Fibroblast of lung (primary cell): ENCODE data around the gene STK11.

ENCODE experiments used
- EZH2 ChIP-seq: IDR thresholded peaks from 2 replicates; pipeline ENCODE4 v1.5.1; 2012; ENCODE audit warnings: low read length, control low read depth, mild to moderate bottlenecking; ENCODE audit errors: missing control alignments
- TF ChIP-seq, protein P1 (sequence below), 2 donors: IDR thresholded peaks in 1 of 2; conservative IDR thresholded peaks in 1 of 2; 1 replicate in 1 of 2; 2 replicates in 1 of 2; pipeline ENCODE4 v1.5.1; 2011 to 2012; ENCODE audit warnings: low read length in 2 of 2, control low read depth in 1 of 2, inconsistent platforms in 1 of 2, low read depth in 1 of 2, mild to moderate bottlenecking in 1 of 2

DNA sequence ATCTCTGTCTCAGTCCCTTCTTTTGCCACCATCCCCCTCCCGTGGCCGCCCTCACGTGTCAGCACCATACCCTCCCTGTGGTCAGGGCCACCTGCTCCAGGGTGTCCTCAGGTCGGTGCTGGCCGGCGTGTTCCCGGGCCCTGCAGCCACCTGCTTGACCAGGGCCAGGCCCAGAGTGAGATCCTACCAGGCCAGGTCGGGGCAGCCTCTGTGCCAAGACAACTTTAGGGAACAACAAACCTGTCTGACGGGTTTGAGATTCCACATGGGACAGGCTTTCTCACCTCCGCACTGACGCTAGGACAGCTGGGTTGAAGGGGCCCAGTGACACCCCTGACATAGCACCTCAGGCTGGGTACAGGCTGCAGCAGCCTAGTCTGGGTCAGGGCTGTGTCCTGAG, 24.0 kb upstream of the STK11 start:
- TF ChIP-seq, protein P1, sequence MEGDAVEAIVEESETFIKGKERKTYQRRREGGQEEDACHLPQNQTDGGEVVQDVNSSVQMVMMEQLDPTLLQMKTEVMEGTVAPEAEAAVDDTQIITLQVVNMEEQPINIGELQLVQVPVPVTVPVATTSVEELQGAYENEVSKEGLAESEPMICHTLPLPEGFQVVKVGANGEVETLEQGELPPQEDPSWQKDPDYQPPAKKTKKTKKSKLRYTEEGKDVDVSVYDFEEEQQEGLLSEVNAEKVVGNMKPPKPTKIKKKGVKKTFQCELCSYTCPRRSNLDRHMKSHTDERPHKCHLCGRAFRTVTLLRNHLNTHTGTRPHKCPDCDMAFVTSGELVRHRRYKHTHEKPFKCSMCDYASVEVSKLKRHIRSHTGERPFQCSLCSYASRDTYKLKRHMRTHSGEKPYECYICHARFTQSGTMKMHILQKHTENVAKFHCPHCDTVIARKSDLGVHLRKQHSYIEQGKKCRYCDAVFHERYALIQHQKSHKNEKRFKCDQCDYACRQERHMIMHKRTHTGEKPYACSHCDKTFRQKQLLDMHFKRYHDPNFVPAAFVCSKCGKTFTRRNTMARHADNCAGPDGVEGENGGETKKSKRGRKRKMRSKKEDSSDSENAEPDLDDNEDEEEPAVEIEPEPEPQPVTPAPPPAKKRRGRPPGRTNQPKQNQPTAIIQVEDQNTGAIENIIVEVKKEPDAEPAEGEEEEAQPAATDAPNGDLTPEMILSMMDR (conservative IDR thresholded peaks at IDR 0.05 in 1 of 2, IDR thresholded peaks at IDR 0.05 in 1 of 2; ENCODE audit: low read depth in 1 of 2, low read length in 2 of 2): no peak
- TF ChIP-seq EZH2: no peak
